HG02970 (cell line): ENCODE results near the gene PLEKHJ1.
"Not testable (repeated sequence)": the region's sequence is repeated elsewhere in the genome, so short reads cannot be mapped to it uniquely, and the experiment has no call there.

Experiments
- ATAC-seq: cut with Tn5 transposase; IDR thresholded peaks from one replicate; pipeline ENCODE4 v1.9.1; 2021; ENCODE audit warnings: mild to moderate bottlenecking, moderate library complexity, moderate number of reproducible peaks; ENCODE audit not compliant: unreplicated experiment, low FRiP score

Gene PLEKHJ1

GRCh38 chr19:2201473-2202148 is 34.5 kb downstream of the PLEKHJ1 start:
- ATAC-seq, result no peak

GRCh38 chr19:2200624-2201294 is 35.4 kb downstream of the PLEKHJ1 start:
- not testable (repeated sequence) for ATAC-seq

- ATAC-seq, result no peak
Observed at GRCh38 chr19:2199861-2200623, 36.1 kb downstream of the PLEKHJ1 start.

GRCh38 chr19:2199215-2199614 is 36.9 kb downstream of the PLEKHJ1 start:
- no peak for ATAC-seq

GRCh38 chr19:2198317-2198716 is 37.8 kb downstream of the PLEKHJ1 start:
- no peak for ATAC-seq

- ATAC-seq, result no peak
Observed at GRCh38 chr19:2197270-2197669, 38.9 kb downstream of the PLEKHJ1 start.

GRCh38 chr19:2195914-2196313 is 40.2 kb downstream of the PLEKHJ1 start:
- ATAC-seq, result no peak

- no peak for ATAC-seq
Observed at GRCh38 chr19:2195361-2195760, 40.8 kb downstream of the PLEKHJ1 start.

- no peak for ATAC-seq
Observed at GRCh38 chr19:2194513-2195078, 41.5 kb downstream of the PLEKHJ1 start.

- ATAC-seq, result no peak
Observed at GRCh38 chr19:2193807-2194206, 42.3 kb downstream of the PLEKHJ1 start.

GRCh38 chr19:2192862-2193261 is 43.3 kb downstream of the PLEKHJ1 start:
- ATAC-seq, result no peak

GRCh38 chr19:2191456-2192310 is 44.4 kb downstream of the PLEKHJ1 start:
- no peak for ATAC-seq

- no peak for ATAC-seq
Observed at GRCh38 chr19:2190848-2191455, 45.2 kb downstream of the PLEKHJ1 start.

- ATAC-seq, result no peak
Observed at GRCh38 chr19:2189880-2190279, 46.2 kb downstream of the PLEKHJ1 start.

GRCh38 chr19:2188708-2189385 is 47.3 kb downstream of the PLEKHJ1 start:
- no peak for ATAC-seq

GRCh38 chr19:2187159-2187558 is 49.0 kb downstream of the PLEKHJ1 start:
- ATAC-seq, result no peak

GRCh38 chr19:2186071-2186846 is 49.9 kb downstream of the PLEKHJ1 start:
- ATAC-seq, result no peak

- no peak for ATAC-seq
Observed at GRCh38 chr19:2185734-2186070, 50.4 kb downstream of the PLEKHJ1 start.
